Measurements from ENCODE around the gene NAA20. TPM values are rescaled to one million over a fixed set of nuclear protein-coding genes. Genes with fewer than 3 reads are reported as not detected.

The NAA20 gene
- polyA plus RNA-seq, 4 donors, result 92.7 to 106 (median 105) TPM

DNA sequence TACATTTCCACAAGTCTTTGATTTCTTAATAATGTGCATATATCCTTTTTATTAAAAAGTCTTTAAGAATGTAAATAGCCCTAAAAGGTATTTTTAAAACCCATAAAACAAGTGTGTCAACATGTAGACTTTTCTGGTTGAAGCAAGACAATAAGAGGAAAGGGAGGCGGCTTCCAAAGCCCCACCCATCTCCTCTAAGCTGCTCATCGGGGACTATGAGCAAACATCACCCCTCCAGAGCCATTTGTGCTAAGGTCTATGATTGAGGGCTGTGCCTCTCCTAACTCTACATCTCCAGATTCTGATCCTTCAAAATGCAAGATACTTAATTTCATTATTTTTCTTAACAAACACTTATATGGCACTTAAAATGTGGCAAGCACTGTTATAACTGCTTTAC, 2.5 kb upstream of the NAA20 start:
- DNase-seq (ENCODE audit: low read depth in 4 of 4, low spot score in 3 of 4), result no peak

DNA sequence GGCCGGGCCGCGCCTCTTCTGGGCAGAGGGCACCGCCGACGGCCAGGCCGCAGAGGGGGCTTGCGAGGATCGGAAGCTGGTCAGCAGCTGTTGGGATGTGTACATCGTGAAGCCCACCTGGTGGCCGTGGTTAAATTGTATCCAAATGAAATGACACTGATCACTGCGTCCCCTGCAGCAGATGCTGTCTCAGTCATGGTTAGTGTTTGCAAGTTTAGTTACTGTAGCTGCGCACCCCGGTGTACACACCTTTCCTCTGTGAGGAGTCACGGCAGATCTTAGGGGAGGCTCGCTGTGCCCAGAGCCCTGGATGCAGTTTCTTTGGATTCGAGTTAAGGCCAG, 653 bp downstream of the NAA20 start:
- DNase-seq (ENCODE audit: low read depth in 4 of 4, low spot score in 3 of 4), result no peak

DNA sequence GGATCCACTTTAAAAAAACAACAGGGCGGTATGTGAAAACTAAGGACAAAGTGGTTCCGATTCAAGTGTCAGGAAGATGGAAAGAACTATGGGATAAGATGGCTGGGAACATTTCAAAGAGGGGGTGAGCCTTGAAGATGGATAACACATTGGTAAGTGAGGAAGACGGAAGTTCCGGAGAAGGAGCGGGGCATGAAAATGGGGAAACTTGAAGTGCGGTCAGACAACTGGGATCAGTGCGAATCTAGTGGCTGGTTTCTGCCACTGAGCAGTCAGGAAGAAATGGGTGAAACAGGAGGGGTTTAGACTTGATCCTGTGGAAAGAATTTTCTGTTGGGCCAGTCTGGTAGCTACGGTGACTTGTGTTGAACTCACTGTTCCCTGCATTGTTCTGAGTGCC, 1.2 kb downstream of the NAA20 start:
- DNase-seq (ENCODE audit: low read depth in 4 of 4, low spot score in 3 of 4), result no peak

DNA sequence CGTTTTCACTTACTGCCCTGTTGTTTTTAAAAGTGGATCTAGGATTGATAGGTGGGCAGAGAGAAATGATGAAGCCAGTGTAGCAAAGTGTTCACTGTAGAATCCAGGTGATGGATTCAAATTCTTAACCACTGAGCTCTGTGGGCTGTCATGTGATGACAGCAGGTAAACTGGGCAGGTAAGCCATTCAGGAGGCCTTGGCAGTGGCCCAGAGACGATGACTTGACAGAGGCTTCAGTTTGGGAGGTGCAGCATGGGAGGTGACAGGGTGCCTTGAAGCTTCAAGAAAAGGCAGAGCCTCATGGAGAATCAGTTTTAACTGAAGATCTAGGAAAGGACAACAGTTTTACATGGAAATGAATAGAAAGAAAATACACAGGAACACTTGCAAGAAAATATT, 2.0 kb downstream of the NAA20 start:
- DNase-seq (ENCODE audit: low read depth in 4 of 4, low spot score in 3 of 4), result no peak

- no peak for DNase-seq (ENCODE audit: low read depth in 4 of 4, low spot score in 3 of 4)
Observed at GRCh38 chr20:20020908-20021307, 3.7 kb downstream of the NAA20 start.

DNA sequence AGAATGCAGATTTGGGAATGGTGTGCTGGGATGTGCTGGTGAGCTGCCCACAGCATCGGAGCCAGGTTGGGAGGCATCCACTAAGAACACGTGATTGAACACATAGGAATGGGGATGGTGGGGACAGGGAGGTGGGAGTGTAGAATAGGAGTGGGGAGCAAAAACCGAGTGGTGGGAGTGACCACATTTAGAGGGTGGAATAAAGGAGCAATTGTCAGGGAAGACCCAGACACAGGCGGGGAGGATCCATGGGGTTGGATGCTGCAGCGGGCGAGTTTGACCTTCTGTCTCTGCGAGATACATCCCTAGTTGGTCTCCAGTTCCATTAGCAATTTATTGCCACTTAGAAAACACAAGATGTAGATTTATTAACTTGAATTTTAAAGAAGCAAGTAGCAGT, 4.7 kb downstream of the NAA20 start:
- no peak for DNase-seq (ENCODE audit: low read depth in 4 of 4, low spot score in 3 of 4)

- DNase-seq (ENCODE audit: low read depth in 4 of 4, low spot score in 3 of 4), result no peak
Observed at GRCh38 chr20:20022498-20022897, 5.3 kb downstream of the NAA20 start.

- DNase-seq (ENCODE audit: low read depth in 4 of 4, low spot score in 3 of 4), result no peak
Observed at GRCh38 chr20:20023395-20023794, 6.2 kb downstream of the NAA20 start.

- no peak for DNase-seq (ENCODE audit: low read depth in 4 of 4, low spot score in 3 of 4)
Observed at GRCh38 chr20:20024942-20025341, 7.8 kb downstream of the NAA20 start.

GRCh38 chr20:20027284-20027683, 10.1 kb downstream of the NAA20 start:
- DNase-seq (ENCODE audit: low read depth in 4 of 4, low spot score in 3 of 4), result no peak

GRCh38 chr20:20031790-20032189, 14.6 kb downstream of the NAA20 start:
- DNase-seq (ENCODE audit: low read depth in 4 of 4, low spot score in 3 of 4), result no peak

DNA sequence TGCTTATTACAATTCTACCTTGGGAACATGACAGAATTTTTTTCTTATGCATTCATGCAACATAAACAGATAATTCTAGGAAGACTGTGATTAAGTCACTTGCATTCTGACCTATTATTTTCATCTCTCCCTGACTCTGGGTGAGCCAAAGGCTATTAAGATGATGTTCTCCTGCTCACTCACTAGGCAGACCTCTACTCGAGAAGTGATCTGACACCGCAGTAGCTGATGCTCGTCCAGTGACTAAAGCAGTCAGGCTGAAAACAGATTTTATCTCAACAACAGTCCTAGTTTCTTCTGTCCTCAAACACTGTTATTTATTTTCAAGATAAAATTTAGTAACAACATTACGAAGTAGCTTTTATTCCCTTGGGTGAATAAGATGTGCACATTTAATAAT, 17.3 kb downstream of the NAA20 start:
- DNase-seq (ENCODE audit: low read depth in 4 of 4, low spot score in 3 of 4), result no peak

- no peak for DNase-seq (ENCODE audit: low read depth in 4 of 4, low spot score in 3 of 4)
Observed at GRCh38 chr20:20036756-20037155, 19.6 kb downstream of the NAA20 start.

- no peak for DNase-seq (ENCODE audit: low read depth in 4 of 4, low spot score in 3 of 4)
Observed at GRCh38 chr20:20037960-20038359, 20.8 kb downstream of the NAA20 start.

DNA sequence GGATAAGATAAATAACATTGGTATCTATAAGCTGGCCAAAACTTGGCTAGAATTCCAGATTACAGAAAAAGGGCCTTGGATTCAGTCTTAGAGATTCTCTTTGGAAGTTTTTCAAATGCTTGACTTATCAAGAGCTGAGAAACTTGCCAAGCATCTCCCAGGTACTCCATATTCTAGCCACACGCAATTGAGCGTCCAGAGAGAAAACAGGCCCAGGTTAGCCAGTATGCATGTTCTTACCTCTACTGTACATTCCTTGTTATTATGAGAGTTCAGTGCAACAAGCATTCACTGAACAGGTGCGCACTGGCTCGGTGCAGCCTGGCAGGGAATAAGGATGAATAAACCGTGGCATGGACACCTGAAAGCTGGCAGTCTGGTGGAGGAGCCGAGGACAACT, 21.4 kb downstream of the NAA20 start:
- no peak for DNase-seq (ENCODE audit: low read depth in 4 of 4, low spot score in 3 of 4)

- no peak for DNase-seq (ENCODE audit: low read depth in 4 of 4, low spot score in 3 of 4)
Observed at GRCh38 chr20:20039752-20040387, 22.7 kb downstream of the NAA20 start.

DNA sequence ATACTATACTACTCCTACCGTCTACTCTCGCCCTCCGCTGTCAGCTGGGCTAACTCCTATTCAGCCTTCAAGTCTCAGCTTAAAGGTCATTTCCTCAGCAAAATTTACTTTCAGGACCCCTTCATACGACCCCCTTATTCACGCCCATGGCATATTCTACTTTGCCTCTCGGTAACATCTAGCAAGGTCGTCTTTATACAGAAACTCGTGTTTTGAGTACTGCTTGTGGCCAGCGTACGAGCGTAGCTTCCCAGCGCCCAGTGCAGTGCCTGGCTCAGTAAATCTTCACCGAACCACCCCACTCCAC, 34.6 kb downstream of the NAA20 start:
- no peak for DNase-seq (ENCODE audit: low read depth in 4 of 4, low spot score in 3 of 4)

DNA sequence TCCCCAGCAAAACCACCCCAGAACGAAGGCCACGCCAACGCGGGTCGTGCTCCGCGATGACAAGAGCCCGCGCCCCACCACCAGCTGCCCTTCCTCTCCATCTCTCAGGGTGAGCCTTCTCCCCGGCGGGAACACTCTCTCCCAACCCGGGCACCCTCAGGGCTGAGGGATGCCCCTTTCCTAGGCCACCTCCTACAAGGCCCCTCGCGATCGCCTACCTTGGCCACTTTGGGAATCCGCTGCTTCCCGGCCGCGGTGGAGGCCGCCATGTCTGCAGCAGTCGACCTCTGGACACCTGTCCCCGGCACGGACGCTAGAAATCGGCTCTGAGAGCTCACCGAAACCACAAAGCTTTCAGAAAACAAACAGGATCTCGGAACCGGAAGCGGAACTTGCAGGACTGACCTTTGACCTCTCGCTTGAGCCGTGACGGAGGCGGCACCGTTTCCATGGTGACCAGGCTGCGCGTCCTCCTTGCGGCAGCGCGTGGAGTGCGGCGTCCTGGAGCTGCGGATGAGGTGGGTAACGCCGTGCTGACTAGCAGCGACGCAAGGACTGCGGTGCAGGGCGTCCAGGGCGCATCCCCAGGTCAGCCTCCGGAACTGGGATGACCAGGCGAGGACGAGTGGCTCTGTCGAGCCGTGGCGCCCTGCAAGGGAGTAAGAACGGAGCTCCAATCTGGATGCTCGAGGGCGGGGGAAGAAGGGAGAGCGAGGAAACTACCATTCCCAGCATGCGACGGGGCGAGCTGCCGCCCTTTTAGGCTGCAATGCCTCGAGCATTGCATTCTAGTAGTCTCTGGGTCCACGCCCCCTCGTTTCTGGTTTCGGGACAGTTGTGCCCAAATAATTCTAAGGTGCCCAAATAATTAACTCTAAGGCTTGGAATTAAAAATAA, 35.2 kb downstream of the NAA20 start, which contains the start of the genes CFAP61 and CRNKL1:
CFAP61 (plus strand) TSS at position 459 of the 897 bp plus-strand sequence. CDS start 4,122 bp downstream, outside the sequence.
CRNKL1 (minus strand) TSS at position 393 of the 897 bp plus-strand sequence; CDS start at position 269, 124 bp downstream.
- DNase-seq (ENCODE audit: low read depth in 4 of 4, low spot score in 3 of 4), result peak; percentile 94 to 100 (median 95)

GRCh38 chr20:20060234-20060998, 43.3 kb downstream of the NAA20 start:
- DNase-seq (ENCODE audit: low read depth in 4 of 4, low spot score in 3 of 4), result no peak

DNA sequence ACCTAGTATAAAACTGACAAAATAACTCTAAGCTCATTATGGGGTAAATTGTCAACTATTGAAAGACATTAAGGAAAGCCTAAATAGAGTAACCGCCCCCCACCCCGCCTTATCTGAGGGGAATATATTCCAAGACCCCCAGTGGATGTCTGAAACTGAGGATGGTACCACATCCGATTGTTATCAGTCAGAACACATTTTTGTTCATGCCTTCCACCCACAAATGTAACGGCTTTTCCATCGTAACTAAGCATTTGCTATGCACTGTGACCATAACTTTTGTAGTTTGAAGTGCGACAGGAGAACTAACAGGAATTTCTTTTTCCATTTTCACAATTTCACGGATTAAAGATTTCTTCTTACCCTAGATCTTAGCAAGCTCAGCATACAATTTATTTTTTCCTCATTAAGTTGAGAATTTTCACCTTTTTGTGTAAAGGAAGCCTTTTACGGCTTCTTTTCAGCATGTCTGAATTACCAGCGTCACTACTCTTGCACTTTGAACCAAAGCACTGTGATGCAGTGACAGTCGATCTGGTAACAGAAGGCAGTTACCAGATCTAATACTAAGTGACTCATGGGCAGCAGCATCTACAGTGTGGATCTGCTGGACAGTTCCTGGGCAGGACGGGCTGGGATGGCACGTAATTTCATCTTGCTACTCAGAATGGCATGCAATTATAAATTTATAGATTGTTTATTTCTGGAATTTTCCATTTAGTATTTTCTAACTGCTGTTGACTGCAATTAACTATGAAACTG, 47.0 kb downstream of the NAA20 start:
- DNase-seq (ENCODE audit: low read depth in 4 of 4, low spot score in 3 of 4), result no peak

GRCh38 chr20:20065361-20065760, 48.2 kb downstream of the NAA20 start:
- DNase-seq (ENCODE audit: low read depth in 4 of 4, low spot score in 3 of 4), result no peak

All from right renal pelvis (tissue), 4 donors.